Gastrocnemius medialis (tissue), 4 donors: ENCODE data around the gene PIGQ.

ENCODE experiments used
- POLR2A ChIP-seq, 2 donors: fragments of 450-650 bp; IDR thresholded peaks; one replicate each; pipeline ENCODE4 v1.6.1; 2017; ENCODE audit warnings: antibody characterized with exemption in 2 of 2, mild to moderate bottlenecking in 2 of 2, moderate library complexity in 2 of 2
- TF ChIP-seq, protein P1 (sequence below), 5 experiments: fragments of 450-650 bp in 3 of 5; fragments of 200-600 bp in 2 of 5; sonication (generic) in 2 of 5; IDR thresholded peaks in 4 of 5; conservative IDR thresholded peaks in 1 of 5; 1 replicate in 4 of 5; 2 replicates in 1 of 5; pipeline ENCODE4 v1.5.1; 2016 to 2019; ENCODE audit warnings: antibody characterized with exemption in 5 of 5, mild to moderate bottlenecking in 3 of 5, moderate library complexity in 3 of 5

DNA sequence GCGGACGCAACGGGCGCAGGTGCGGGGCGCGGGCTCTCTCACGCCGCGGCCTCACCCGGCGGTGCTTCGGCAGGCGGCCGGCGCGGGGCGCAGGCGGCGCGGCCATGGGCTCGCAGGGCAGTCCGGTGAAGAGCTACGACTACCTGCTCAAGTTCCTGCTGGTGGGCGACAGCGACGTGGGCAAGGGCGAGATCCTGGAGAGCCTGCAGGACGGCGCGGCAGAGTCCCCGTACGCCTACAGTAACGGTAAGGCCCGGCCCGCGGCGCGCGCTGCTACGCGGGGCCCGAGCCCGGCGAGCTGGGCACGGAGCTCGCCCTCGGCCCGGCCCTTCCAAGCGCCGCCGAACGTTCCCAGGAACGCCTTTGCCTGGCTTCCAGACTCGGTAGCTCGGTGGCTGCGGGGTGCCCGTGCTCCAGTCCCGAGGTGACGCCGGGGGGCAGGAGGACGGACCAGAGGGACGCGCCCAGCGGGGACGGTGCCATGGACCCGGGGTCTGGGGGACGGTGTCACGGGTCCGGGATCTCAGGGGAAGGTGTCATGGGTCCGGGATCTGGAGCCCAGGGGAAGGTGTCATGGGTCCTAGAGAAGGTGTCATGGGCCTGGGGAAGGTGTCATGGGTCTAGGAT is 20.5 kb downstream of the PIGQ start:
- TF ChIP-seq, protein P1, sequence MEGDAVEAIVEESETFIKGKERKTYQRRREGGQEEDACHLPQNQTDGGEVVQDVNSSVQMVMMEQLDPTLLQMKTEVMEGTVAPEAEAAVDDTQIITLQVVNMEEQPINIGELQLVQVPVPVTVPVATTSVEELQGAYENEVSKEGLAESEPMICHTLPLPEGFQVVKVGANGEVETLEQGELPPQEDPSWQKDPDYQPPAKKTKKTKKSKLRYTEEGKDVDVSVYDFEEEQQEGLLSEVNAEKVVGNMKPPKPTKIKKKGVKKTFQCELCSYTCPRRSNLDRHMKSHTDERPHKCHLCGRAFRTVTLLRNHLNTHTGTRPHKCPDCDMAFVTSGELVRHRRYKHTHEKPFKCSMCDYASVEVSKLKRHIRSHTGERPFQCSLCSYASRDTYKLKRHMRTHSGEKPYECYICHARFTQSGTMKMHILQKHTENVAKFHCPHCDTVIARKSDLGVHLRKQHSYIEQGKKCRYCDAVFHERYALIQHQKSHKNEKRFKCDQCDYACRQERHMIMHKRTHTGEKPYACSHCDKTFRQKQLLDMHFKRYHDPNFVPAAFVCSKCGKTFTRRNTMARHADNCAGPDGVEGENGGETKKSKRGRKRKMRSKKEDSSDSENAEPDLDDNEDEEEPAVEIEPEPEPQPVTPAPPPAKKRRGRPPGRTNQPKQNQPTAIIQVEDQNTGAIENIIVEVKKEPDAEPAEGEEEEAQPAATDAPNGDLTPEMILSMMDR (IDR thresholded peaks at IDR 0.05 in 4 of 5, conservative IDR thresholded peaks at IDR 0.05 in 1 of 5): no peak
- TF ChIP-seq POLR2A (IDR thresholded peaks at IDR 0.05): peak; percentile 82 to 85
